GM12878 (cell line): ENCODE measurements around the gene KIF3A. TPM values are rescaled to one million over a fixed set of nuclear protein-coding genes. Genes with fewer than 3 reads are reported as not detected.

Experiments
- ATAC-seq: fragments of 200-7000 bp; cut with Tn5 transposase; 3 replicates; pipeline ENCODE4 v1.9.1; 2020; ENCODE audit warnings: mild to moderate bottlenecking, moderate library complexity
- Bru-seq: library from RNA; stranded (reverse); fragments of 400-500 nt; gene quantifications from one replicate; lab custom pipeline; 2021; lab: Mats Ljungman, UMichigan
- BruChase-seq, 2 experiments: library from RNA; stranded (reverse); fragments of 400-500 nt; gene quantifications; one replicate each; lab custom pipeline; 2021; lab: Mats Ljungman, UMichigan
- BruUV-seq: library from RNA; stranded (reverse); fragments of 400-500 nt; replicated peaks from 2 replicates; lab custom pipeline; 2021; lab: Mats Ljungman, UMichigan
- CTCF ChIA-PET: fragments of 300-600 bp; sonication (Branson Sonifier 250); formaldehyde crosslinking; extraction: SDS; loops from one replicate; lab custom pipeline; 2021; ENCODE audit warnings: inconsistent platforms; lab: Yijun Ruan, JAX
- POLR2A ChIA-PET: fragments of 350-600 bp; formaldehyde crosslinking; extraction: SDS; loops from one replicate; lab custom pipeline; 2021; ENCODE audit warnings: inconsistent platforms; lab: Charles Lee
- RAD21 ChIA-PET: fragments of 300-600 bp; sonication (Branson Sonifier 250); formaldehyde crosslinking; loops from one replicate; lab custom pipeline; 2023; ENCODE audit warnings: antibody characterized with exemption; ENCODE audit not compliant: unreplicated experiment; lab: Charles Lee
- SMC1A ChIA-PET: fragments of 300-600 bp; sonication (Branson Sonifier 250); formaldehyde crosslinking; loops from one replicate; lab custom pipeline; 2023; ENCODE audit not compliant: unreplicated experiment, uncharacterized antibody; lab: Charles Lee
- DNase-seq: peaks from one replicate; pipeline ENCODE4 v3.0.0-alpha.2; 2011; ENCODE audit warnings: low read depth, low spot score
- FAIRE-seq: peaks from 3 replicates; lab custom pipeline; 2011; peaks lifted over from hg19 to GRCh38; lab: Jason Lieb, UNC
- H2AFZ ChIP-seq: 2 replicates; pipeline ENCODE4 v1.6.0; 2011; ENCODE audit warnings: low read depth, low read length, control low read depth; ENCODE audit not compliant: control insufficient read depth
- H3K27ac ChIP-seq: 2 replicates; pipeline ENCODE4 v1.5.1; 2011; ENCODE audit warnings: control low read depth; ENCODE audit not compliant: control insufficient read depth, insufficient read depth
- H3K27me3 ChIP-seq, 2 experiments: replicated peaks in 1 of 2; 2 replicates each; pipeline versions ENCODE4 v1.6.0 to v1.6.1; 2011; ENCODE audit warnings: low read length in 1 of 2; ENCODE audit not compliant: control insufficient read depth in 2 of 2, insufficient read depth in 2 of 2
- H3K36me3 ChIP-seq, 2 experiments: 2 replicates each; pipeline ENCODE4 v1.5.1; 2011; ENCODE audit warnings: low read length in 1 of 2; ENCODE audit not compliant: control insufficient read depth in 2 of 2, insufficient read depth in 2 of 2
- H3K4me1 ChIP-seq: 2 replicates; pipeline ENCODE4 v1.6.1; 2011; ENCODE audit warnings: mild to moderate bottlenecking, low read length, moderate library complexity, mixed read lengths; ENCODE audit not compliant: control insufficient read depth, insufficient read depth
- H3K4me2 ChIP-seq: 2 replicates; pipeline ENCODE4 v1.6.0; 2011; ENCODE audit warnings: control low read depth; ENCODE audit not compliant: control insufficient read depth, insufficient read depth
- H3K4me3 ChIP-seq: fragments of 200-600 bp; sonication (generic); 2 replicates; pipeline ENCODE4 v1.5.1; 2016
- H3K79me2 ChIP-seq: 2 replicates; pipeline ENCODE4 v1.6.0; 2011; ENCODE audit warnings: low read length; ENCODE audit not compliant: control insufficient read depth, insufficient read depth
- H3K9ac ChIP-seq: 2 replicates; pipeline ENCODE4 v1.8.0; 2011; ENCODE audit warnings: low read length, control low read depth, mixed read lengths; ENCODE audit not compliant: control insufficient read depth, insufficient read depth
- H3K9me3 ChIP-seq: replicated peaks from 3 replicates; pipeline ENCODE4 v1.5.1; 2011; ENCODE audit warnings: mild to moderate bottlenecking, low read length; ENCODE audit not compliant: control insufficient read depth, insufficient read depth
- H4K20me1 ChIP-seq: 2 replicates; pipeline ENCODE4 v1.6.0; 2011; ENCODE audit not compliant: control insufficient read depth, insufficient read depth
- ASH2L ChIP-seq: fragments of 300-600, 200-600 bp; sonication (generic); IDR thresholded peaks from 2 replicates; pipeline ENCODE4 v1.6.1; 2017; ENCODE audit warnings: low read depth, mild to moderate bottlenecking, borderline replicate concordance
- BMI1 ChIP-seq: fragments of 450-650 bp; IDR thresholded peaks from 2 replicates; pipeline ENCODE4 v1.6.1; 2016; ENCODE audit warnings: mild to moderate bottlenecking, moderate library complexity, borderline replicate concordance
- E4F1 ChIP-seq: fragments of 450-650 bp; IDR thresholded peaks from 2 replicates; pipeline ENCODE4 v1.6.1; 2018; ENCODE audit warnings: borderline replicate concordance, mild to moderate bottlenecking; ENCODE audit not compliant: partially characterized antibody
- ELK1 ChIP-seq: IDR thresholded peaks from 2 replicates; pipeline ENCODE4 v1.6.1; 2012; ENCODE audit warnings: low read depth, low read length, improper control_type of control experiment
- ETV6 ChIP-seq, 2 experiments: fragments of 450-650 bp in 1 of 2; IDR thresholded peaks in 1 of 2; conservative IDR thresholded peaks in 1 of 2; 2 replicates each; pipeline ENCODE4 v1.6.1; 2014; ENCODE audit warnings: antibody characterized with exemption in 1 of 2, borderline replicate concordance in 1 of 2, low read depth in 1 of 2, mild to moderate bottlenecking in 1 of 2, moderate library complexity in 1 of 2
- IRF3 ChIP-seq: fragments of 450-650 bp; IDR thresholded peaks from 2 replicates; pipeline ENCODE4 v1.6.1; 2014; ENCODE audit warnings: mild to moderate bottlenecking
- NBN ChIP-seq: fragments of 450-650 bp; IDR thresholded peaks from 2 replicates; pipeline ENCODE4 v1.6.1; 2016
- POLR2A ChIP-seq: IDR thresholded peaks from 2 replicates; pipeline ENCODE4 v1.6.1; 2011; ENCODE audit warnings: low read depth, mild to moderate bottlenecking, low read length
- POLR2AphosphoS2 ChIP-seq: IDR thresholded peaks from 2 replicates; pipeline ENCODE4 v1.6.1; 2011; ENCODE audit warnings: low read depth, mild to moderate bottlenecking, low read length, improper control_type of control experiment, moderate library complexity
- RFX5 ChIP-seq: IDR thresholded peaks from 2 replicates; pipeline ENCODE4 v1.6.1; 2011; ENCODE audit warnings: low read depth, low read length, improper control_type of control experiment
- SMARCA5 ChIP-seq: fragments of 450-650 bp; IDR thresholded peaks from 2 replicates; pipeline ENCODE4 v1.6.1; 2017; ENCODE audit warnings: mild to moderate bottlenecking
- ZNF217 ChIP-seq: fragments of 450-650 bp; IDR thresholded peaks from 2 replicates; pipeline ENCODE4 v1.6.1; 2017; ENCODE audit warnings: antibody characterized with exemption, mild to moderate bottlenecking
- WGBS: methylation state at CpG from one replicate; pipeline ENCODE4 v1.1.6; 2016; ENCODE audit warnings: low lambda C conversion rate; ENCODE audit not compliant: insufficient replicate concordance, insufficient coverage; ENCODE audit errors: missing lambda C conversion rate; 5-methylcytosine and 5-hydroxymethylcytosine counted together
- in situ Hi-C: fragments of 300-500 bp; cut with MboI; formaldehyde crosslinking; loops from 9 replicates; pipeline ENCODE4 v1.14.3; 2018; ENCODE audit warnings: mixed read lengths
- intact Hi-C: fragments of 100-400 bp; cut with micrococcal nuclease; formaldehyde crosslinking; loops from one replicate; pipeline ENCODE4 v1.14.2; 2022; ENCODE audit not compliant: unreplicated experiment
- long read RNA-seq, 2 experiments: library from polyadenylated mRNA; unstranded; transcript quantifications; one replicate each; pipeline ENCODE4 v2.0.0, GENCODE V29; 2019 to 2020
- polyA minus RNA-seq, 3 experiments: library from RNA; depleted of rRNA, polyadenylated mRNA; stranded (reverse); fragments of >200 nt; gene quantifications; 2 replicates each; pipeline ENCODE4 v1.2.3, GENCODE V29; 2011
- polyA plus RNA-seq, 11 experiments: library from polyadenylated mRNA; depleted of rRNA in 4 of 11; unstranded in 6 of 11; stranded (reverse) in 5 of 11; fragments of >200 nt; fragmentation: Nextera tagmentation in 4 of 11; fragmentation: Illumina TruSeq in 1 of 11; extraction: Ambion mirVana in 4 of 11; extraction: Trizol in 1 of 11; gene quantifications; 1 replicate in 1 of 11; 2 replicates in 10 of 11; pipeline versions ENCODE4 v1.2.1 to v1.2.3, GENCODE V29; 2011 to 2016; ENCODE audit warnings: inconsistent platforms in 2 of 11, missing spikeins in 2 of 11, low read depth in 1 of 11
- total RNA-seq, 4 experiments: library from RNA; depleted of rRNA in 3 of 4; stranded (reverse); fragments of >200 nt in 3 of 4; fragmentation: Illumina TruSeq in 1 of 4; extraction: Trizol in 1 of 4; gene quantifications; 2 replicates each; pipeline versions ENCODE4 v1.2.1 to v1.2.3, GENCODE V29; 2013 to 2021

Gene KIF3A
- 119 and 135 TPM in 2 replicates for total RNA-seq (2013; cell fraction: nucleolus; rRNA removed)
- total RNA-seq (2014; rRNA removed) (3.8 and 4.6 TPM in 2 replicates), total RNA-seq (2014; rRNA removed; fragmentation: Illumina TruSeq; extraction: Trizol) (12.3 and 14.9 TPM in 2 replicates), total RNA-seq (2021) (8.7 and 9.3 TPM in 2 replicates), polyA plus RNA-seq (2011; rRNA removed) (36.5 and 65.9 TPM in 2 replicates), polyA plus RNA-seq (2014; fragmentation: Illumina TruSeq; extraction: Trizol) (10.7 and 14.1 TPM in 2 replicates), polyA plus RNA-seq (2014; fragmentation: Nextera tagmentation; extraction: Ambion mirVana) (1 to 10 TPM; 2.7 to 3.0 TPM), polyA plus RNA-seq (2014; rRNA removed) (4.7 and 6.7 TPM in 2 replicates), polyA plus RNA-seq (2016; fragmentation: Nextera tagmentation; extraction: Ambion mirVana) (10 to 100 TPM; 11.5 to 12.1 TPM), polyA minus RNA-seq (2011; rRNA and poly(A)+ RNA removed) (17.3 and 27.5 TPM in 2 replicates), Bru-seq, nascent RNA (percentile 96 among the genes with signal in this experiment), BruChase-seq, experiment 1, labeled RNA remaining after a 6-hour chase (percentile 99 among the genes with signal in this experiment), BruChase-seq, experiment 2, labeled RNA remaining after a 2-hour chase (percentile 99 among the genes with signal in this experiment)
- polyA plus RNA-seq (2011; ENCODE audit: low read depth): 6.0 TPM
- 7.9 and 8.7 TPM in 2 replicates for polyA plus RNA-seq (2011; cell fraction: cytosol; rRNA removed)
- 26.7 and 28.1 TPM in 2 replicates for polyA plus RNA-seq (2011; cell fraction: nucleus; rRNA removed)
- 6.3 and 8.3 TPM in 2 replicates for polyA plus RNA-seq (2012)
- 9.1 and 10.0 TPM in 2 replicates for polyA minus RNA-seq (2011; cell fraction: cytosol; rRNA and poly(A)+ RNA removed)
- 15.4 and 18.8 TPM in 2 replicates for polyA minus RNA-seq (2011; cell fraction: nucleus; rRNA and poly(A)+ RNA removed)
- long read RNA-seq, experiment 1, partial matches to known transcripts: 12 of 13 reads
- long read RNA-seq, experiment 1, other reads (novel, unspliced or antisense): 1 of 13 reads
- long read RNA-seq, experiment 2, full-length matches to known transcripts: 3 of 196 reads
- long read RNA-seq, experiment 2, partial matches to known transcripts: 185 of 196 reads
- long read RNA-seq, experiment 2, other reads (novel, unspliced or antisense): 8 of 196 reads

GRCh38 chr5:132736853-132737833 is at the start of gene KIF3A:
Gene KIF3A, minus strand, starts transcription at chr5:132737546. Its CDS starts 127 bp downstream, at chr5:132737419.
- DNase-seq: peak; percentile 94
- POLR2A ChIA-PET: interaction anchor here (0.6 to 3.0 kb wide), 19 partner anchors 9 to 1998 kb away, joined by 3 to 21 read pairs (median 4); partner anchors contain the start of genes CCNI2 and GDF9
- under 1% methylated on average over 78 of the region's 81 CpGs for WGBS
- TF ChIP-seq ETV6 (conservative IDR thresholded peaks at IDR 0.05 in 1 of 2, IDR thresholded peaks at IDR 0.05 in 1 of 2; ENCODE audit: borderline replicate concordance in 1 of 2, low read depth in 1 of 2): no peak
- TF ChIP-seq BMI1: peak; percentile 50; the same call in 1 of the 2 replicates
- TF ChIP-seq ASH2L: 0 out of 2 replicates have a peak, but pooled peaks have one; percentile 87
- TF ChIP-seq E4F1: no peak
- peak; percentile 36 for TF ChIP-seq SMARCA5
- no peak for TF ChIP-seq ELK1
- TF ChIP-seq NBN: 0 out of 2 replicates have a peak, but pooled peaks have one; percentile 37
- TF ChIP-seq POLR2AphosphoS2: no peak
- TF ChIP-seq ZNF217: peak; percentile 16; the same call in 1 of the 2 replicates
- TF ChIP-seq RFX5: no peak
- no peak for TF ChIP-seq IRF3
- peak; percentile 89 for TF ChIP-seq POLR2A

More at GRCh38 chr5:132736853-132737833, at the start of gene KIF3A:
- SMC1A ChIA-PET: interaction anchor here (0.7 to 6.1 kb wide), 23 partner anchors 9 to 270 kb away, joined by 3 to 52 read pairs (median 5); partner anchors contain the start of genes CCNI2 and IL4
- no TSS peak for BruUV-seq
- Histone ChIP-seq H3K9ac (peak within 1 kb of the TSS; percentile 54; the same call in 1 of the 2 replicates), H3K79me2 (peaks cover 13% of the 10 kb centered on the region), H3K4me2 (peak within 1 kb of the TSS; percentile 66), H3K27me3 (no peaks in the 10 kb centered on the region), H2AFZ (peak within 1 kb of the TSS; percentile 86), H3K9me3 (no peaks in the 10 kb centered on the region; the same call in 2 of the 3 replicates), H3K4me1 (no peaks in the 10 kb centered on the region), H3K4me3 (peak within 1 kb of the TSS; percentile 80), H4K20me1 (no peaks in the 10 kb centered on the region), H3K27ac (peak within 1 kb of the TSS; percentile 52), H3K36me3 (no peaks in the 10 kb centered on the region)
- peak; percentile 91 for ATAC-seq
- RAD21 ChIA-PET: interaction anchor here (0.5 to 4.2 kb wide), 31 partner anchors 10 to 351 kb away, joined by 3 to 34 read pairs (median 3); partner anchors contain the start of genes CCNI2, IL4 and SOWAHA
- CTCF ChIA-PET: interaction anchor here (0.7 to 3.9 kb wide), 9 partner anchors 10 to 231 kb away, joined by 3 to 23 read pairs (median 10); partner anchors contain the start of gene CCNI2
- FAIRE-seq: peak; percentile 88
- intact Hi-C loops: loop anchor here (2.0 to 5.0 kb wide), 3 partner anchors 74 to 210 kb away; no protein-coding TSS in a partner anchor
- in situ Hi-C loops: no loop called here
